Suprapubic skin (tissue), 4 donors: ENCODE data around the gene HECW1.

Source experiments
- CTCF ChIP-seq, 2 donors: fragments of 200-600 bp in 1 of 2; fragments of 450-650 bp in 1 of 2; sonication (generic) in 1 of 2; IDR thresholded peaks; one replicate each; pipeline ENCODE4 v1.5.1; 2016 to 2019; ENCODE audit warnings: antibody characterized with exemption in 2 of 2, mild to moderate bottlenecking in 1 of 2, moderate library complexity in 1 of 2
- POLR2A ChIP-seq, 2 donors: fragments of 450-650 bp; IDR thresholded peaks; one replicate each; pipeline ENCODE4 v1.6.1; 2017; ENCODE audit warnings: antibody characterized with exemption in 2 of 2, mild to moderate bottlenecking in 2 of 2, moderate library complexity in 2 of 2
- POLR2AphosphoS5 ChIP-seq, 3 donors: sonication (generic); formaldehyde crosslinking; IDR thresholded peaks; one replicate each; pipeline ENCODE4 v1.6.1; 2017; ENCODE audit warnings: antibody characterized with exemption in 3 of 3

GRCh38 chr7:43341132-43341531 is 228.7 kb downstream of the HECW1 start:
- TF ChIP-seq CTCF (IDR thresholded peaks at IDR 0.05) (no peak), POLR2A (IDR thresholded peaks at IDR 0.05) (no peak), POLR2AphosphoS5 (IDR thresholded peaks at IDR 0.05) (no peak)
